NCI-H1436 treated with DMSO at 0.1 percent for 48 hours (cell line): Measurements from ENCODE around the gene GNG7.
"Not testable (repeated sequence)": the region's sequence is repeated elsewhere in the genome, so short reads cannot be mapped to it uniquely, and the experiment has no call there.

Experiments
- DNase-seq: peaks from one replicate; lab custom pipeline; 2025; lab: John Stamatoyannopoulos, UW

GNG7 gene

GRCh38 chr19:2713170-2713569 is 10.7 kb upstream of the GNG7 start:
- DNase-seq, result not testable (repeated sequence)

- DNase-seq, result no peak
Measured at GRCh38 chr19:2711875-2712205, 9.3 kb upstream of the GNG7 start.

- DNase-seq, result no peak
Measured at GRCh38 chr19:2711172-2711874, 8.8 kb upstream of the GNG7 start.

- DNase-seq, result no peak
Measured at GRCh38 chr19:2706251-2706650, 3.8 kb upstream of the GNG7 start.

- no peak for DNase-seq
Measured at GRCh38 chr19:2703691-2704216, 1.3 kb upstream of the GNG7 start.

- DNase-seq, result no peak
Measured at GRCh38 chr19:2703077-2703437, 563 bp upstream of the GNG7 start.

- no peak for DNase-seq
Measured at GRCh38 chr19:2701361-2702169, 929 bp downstream of the GNG7 start.

GRCh38 chr19:2700660-2701360 is 1.7 kb downstream of the GNG7 start:
- no peak for DNase-seq

- no peak for DNase-seq
Measured at GRCh38 chr19:2699413-2700140, 2.9 kb downstream of the GNG7 start.

- no peak for DNase-seq
Measured at GRCh38 chr19:2694196-2694595, 8.3 kb downstream of the GNG7 start.

GRCh38 chr19:2693492-2694160 is 8.9 kb downstream of the GNG7 start:
- DNase-seq, result no peak

- no peak for DNase-seq
Measured at GRCh38 chr19:2691951-2692350, 10.5 kb downstream of the GNG7 start.

GRCh38 chr19:2690856-2691255 is 11.6 kb downstream of the GNG7 start:
- no peak for DNase-seq

GRCh38 chr19:2686360-2686759 is 16.1 kb downstream of the GNG7 start:
- no peak for DNase-seq

GRCh38 chr19:2685204-2685704 is 17.2 kb downstream of the GNG7 start:
- DNase-seq, result no peak

- no peak for DNase-seq
Measured at GRCh38 chr19:2683430-2684003, 19.0 kb downstream of the GNG7 start.

GRCh38 chr19:2680808-2681207 is 21.7 kb downstream of the GNG7 start:
- no peak for DNase-seq

GRCh38 chr19:2679439-2679838 is 23.1 kb downstream of the GNG7 start:
- DNase-seq, result no peak

GRCh38 chr19:2678948-2679347 is 23.5 kb downstream of the GNG7 start:
- not testable (repeated sequence) for DNase-seq

- DNase-seq, result no peak
Measured at GRCh38 chr19:2678044-2678671, 24.3 kb downstream of the GNG7 start.

GRCh38 chr19:2676823-2677222 is 25.7 kb downstream of the GNG7 start:
- DNase-seq, result no peak
